Motor neuron (in vitro differentiated cells): ENCODE results near the gene SLC35F5. TPM values are rescaled to one million over a fixed set of nuclear protein-coding genes. Genes with fewer than 3 reads are reported as not detected.
"Not testable (repeated sequence)": the region's sequence is repeated elsewhere in the genome, so short reads cannot be mapped to it uniquely, and the experiment has no call there.

Source experiments
- ATAC-seq, 8 experiments: fragments of 200-7000 bp; cut with Tn5 transposase; replicated peaks in 6 of 8; 2 replicates each; pipeline ENCODE4 v1.8.0; 2021; ENCODE audit warnings: mild to moderate bottlenecking in 8 of 8, moderate library complexity in 8 of 8
- H3K27ac ChIP-seq, 2 donors: fragments of 250-450 bp; sonication (Bioruptor Pico); 2 replicates each; pipeline ENCODE4 v1.9.0; 2021; ENCODE audit warnings: antibody characterized with exemption in 2 of 2, mild to moderate bottlenecking in 2 of 2, moderate library complexity in 1 of 2
- H3K4me1 ChIP-seq, 2 donors: fragments of 250-450 bp; sonication (Bioruptor Pico); replicated peaks in 1 of 2; 2 replicates each; pipeline ENCODE4 v1.6.1; 2021; ENCODE audit warnings: antibody characterized with exemption in 2 of 2, mild to moderate bottlenecking in 2 of 2, moderate library complexity in 1 of 2
- H3K4me3 ChIP-seq, 5 donors: fragments of 250-450 bp; sonication (Bioruptor Pico); 2 replicates each; pipeline ENCODE4 v1.9.0; 2021; ENCODE audit warnings: antibody characterized with exemption in 5 of 5, mild to moderate bottlenecking in 5 of 5, moderate library complexity in 4 of 5
- WGBS, 10 experiments: fragments of 450-650 bp; shearing (Covaris generic); methylation state at CpG; one replicate each; pipeline ENCODE4 v1.0.0; 2022; 5-methylcytosine and 5-hydroxymethylcytosine counted together
- in situ Hi-C, 9 experiments: fragments of 400-800 bp; cut with MboI; loops; one replicate each; pipeline ENCODE4 v1.15.0; 2021; ENCODE audit warnings: low sequenced_read_pairs in 9 of 9, low pct_unique_long_range_greater_than_20kb in 2 of 9; ENCODE audit not compliant: unreplicated experiment in 9 of 9
- total RNA-seq, 8 experiments: library from RNA; unstranded; fragments of 300-600 nt; gene quantifications; 2 replicates each; pipeline versions ENCODE4 v1.2.3 to v1.2.4, GENCODE V29; 2022

SLC35F5 gene
- total RNA-seq, 8 experiments from 2014 or later = 19.9 to 154 (median 46.0) TPM

DNA sequence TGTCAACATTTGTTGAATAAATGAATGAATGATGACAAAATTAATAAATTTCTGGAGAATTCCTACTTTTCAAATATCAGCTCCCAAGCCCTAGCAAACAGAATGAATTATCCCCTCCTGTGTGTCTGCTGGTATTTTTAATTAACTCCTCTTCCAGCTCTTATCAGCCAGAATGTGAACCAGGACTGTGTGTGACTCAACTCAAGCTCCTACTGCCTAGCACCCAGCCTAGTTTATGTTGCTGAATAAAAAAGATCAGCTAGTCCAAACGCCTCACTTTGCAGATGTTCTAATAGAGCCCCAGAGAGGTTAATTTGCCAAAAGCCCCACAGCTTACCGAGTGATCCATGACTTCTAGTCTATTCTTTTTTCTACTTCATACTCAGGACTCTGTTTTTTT is 79.1 kb downstream of the SLC35F5 start:
- peak in 1 of 8 experiments; percentile 40 for ATAC-seq
- WGBS, 10 experiments = 0 to 100% (median 76%) methylated on average over 1 to 2 of the region's 2 CpGs; no CpG with 5 or more reads in 2 of the 10 experiments
- in situ Hi-C loops = no loop called here
- peaks cover 0 to 2% of the 10 kb centered on the region in 2 donors for H3K4me1 ChIP-seq
- no peak overlapping the region for H3K27ac ChIP-seq
- no peak overlapping the region for H3K4me3 ChIP-seq

DNA sequence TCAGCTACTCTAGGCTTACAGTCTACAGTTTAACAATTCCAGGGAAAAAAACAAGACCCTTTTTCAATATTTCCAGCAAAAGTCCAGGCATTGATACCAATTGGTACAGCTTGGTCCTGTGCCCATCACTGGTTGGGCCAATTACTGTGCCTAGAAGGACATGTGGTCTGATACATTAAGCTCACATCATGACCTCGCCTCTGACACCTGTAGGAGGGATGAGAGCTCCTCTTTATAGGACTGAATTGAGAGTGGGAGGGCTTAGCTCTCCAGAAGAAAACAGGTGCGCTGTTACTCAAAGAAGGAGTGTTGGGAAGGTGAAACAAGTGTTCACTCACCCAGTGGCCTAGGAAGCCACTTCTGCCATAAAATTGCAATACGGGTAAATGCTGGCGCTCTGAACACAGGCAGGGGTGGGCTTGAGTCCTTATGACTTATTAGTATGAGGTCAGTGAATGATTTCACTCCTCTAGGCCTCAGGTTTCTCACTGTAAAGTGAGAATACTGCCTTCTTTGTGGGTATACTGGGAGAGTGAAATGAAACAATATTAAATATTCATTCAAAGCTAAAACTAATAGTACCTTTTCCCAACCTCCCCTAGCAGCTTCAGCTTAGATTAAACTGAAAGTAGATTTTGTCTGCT is 79.7 kb downstream of the SLC35F5 start:
- peaks cover 0 to 2% of the 10 kb centered on the region in 2 donors for H3K4me1 ChIP-seq
- WGBS, 10 experiments = 0 to 87% (median 64%) methylated on average over 1 to 3 of the region's 4 CpGs; no CpG with 5 or more reads in 4 of the 10 experiments
- no peak overlapping the region for H3K27ac ChIP-seq
- ATAC-seq = peak in 2 of 8 experiments; percentile 54 to 87
- in situ Hi-C loops = no loop called here
- no peak overlapping the region for H3K4me3 ChIP-seq

DNA sequence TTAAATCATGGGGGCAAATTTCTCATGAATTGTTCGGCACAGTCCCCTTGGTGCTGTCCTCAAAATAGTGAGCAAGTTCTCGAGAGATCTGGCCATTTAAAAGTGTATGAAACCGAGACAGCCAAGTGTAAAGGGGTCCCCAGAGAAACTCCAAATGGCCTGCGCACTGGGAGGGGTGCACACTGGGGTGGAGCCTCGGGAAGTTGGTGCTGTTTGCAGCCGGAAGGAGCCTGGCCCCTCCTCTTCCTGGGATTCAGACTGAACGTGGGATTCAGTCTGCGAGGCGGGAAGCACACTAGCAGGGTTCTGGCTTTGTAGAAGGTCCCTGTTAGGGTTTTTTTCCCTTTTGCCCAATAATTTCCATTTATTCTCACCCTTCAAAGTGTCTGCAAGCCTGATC is 80.6 kb downstream of the SLC35F5 start:
- 36 to 100% (median 75%) methylated on average over 1 to 7 of the region's 9 CpGs; no CpG with 5 or more reads in 3 of the 10 experiments for WGBS, 10 experiments
- Histone ChIP-seq H3K4me1 (peaks cover 0 to 2% of the 10 kb centered on the region in 2 donors), H3K4me3 (no peak overlapping the region), H3K27ac (no peak overlapping the region)
- ATAC-seq = no peak
- in situ Hi-C loops = no loop called here

DNA sequence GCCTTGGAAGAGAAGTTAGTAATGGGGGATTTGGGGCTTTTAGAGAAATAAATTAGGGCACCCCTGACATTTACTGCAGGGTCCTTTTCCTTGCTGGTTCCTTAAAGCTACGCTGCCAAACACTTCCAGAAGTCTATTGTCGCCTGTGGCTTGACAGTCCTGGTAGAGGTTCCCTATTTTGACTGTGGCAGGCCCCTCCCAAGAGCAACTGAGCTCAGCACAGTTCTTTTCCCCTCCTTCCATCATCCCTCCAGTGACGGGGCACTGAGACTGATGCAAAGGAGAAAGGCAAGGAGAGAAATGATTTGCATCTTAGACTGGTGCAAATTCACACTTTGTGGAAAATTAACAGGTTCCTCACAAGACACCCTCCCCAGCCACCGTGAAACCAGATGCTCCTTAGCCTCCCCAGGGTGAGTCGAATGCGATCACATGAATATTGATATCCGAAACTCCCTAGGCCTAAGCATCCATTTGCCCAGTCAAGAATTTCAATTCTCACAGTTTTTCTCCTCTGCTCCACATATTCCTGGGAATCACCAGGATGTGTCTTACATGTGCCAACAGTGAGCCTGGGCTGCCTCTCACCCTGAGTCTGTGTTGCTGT is 84.0 kb downstream of the SLC35F5 start:
- H3K4me1 ChIP-seq = peaks cover 0 to 2% of the 10 kb centered on the region in 2 donors
- in situ Hi-C loops = no loop called here
- 40 to 78% (median 67%) methylated on average over 1 to 7 of the region's 7 CpGs; no CpG with 5 or more reads in 2 of the 10 experiments for WGBS, 10 experiments
- peak in 5 of 8 experiments; percentile 47 to 87 (median 62) for ATAC-seq
- H3K4me3 ChIP-seq = no peak overlapping the region
- H3K27ac ChIP-seq = peak overlapping the region in 1 of 2 donors; percentile 43

DNA sequence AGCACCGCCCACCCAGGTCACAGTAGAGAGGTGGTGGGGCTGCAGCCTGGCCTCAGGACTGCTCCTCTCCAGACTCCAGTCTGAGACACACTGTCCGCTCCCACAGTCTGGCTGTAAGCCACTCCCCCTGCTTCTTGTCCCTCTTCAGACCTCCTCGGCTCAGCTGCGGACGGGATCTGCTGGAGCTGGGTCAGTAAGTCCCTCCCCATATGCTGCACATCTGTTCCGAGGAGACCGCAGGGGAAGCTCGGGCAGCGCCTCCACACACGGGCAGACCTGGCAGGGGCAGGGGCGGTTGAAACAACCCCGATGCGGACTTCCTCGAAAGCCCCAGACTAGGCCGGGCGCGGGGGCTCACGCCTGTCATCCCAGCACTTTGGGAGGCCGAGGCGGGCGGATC is 87.4 kb downstream of the SLC35F5 start:
- H3K4me3 ChIP-seq, ATAC-seq, H3K27ac ChIP-seq, in situ Hi-C loops, H3K4me1 ChIP-seq: not testable (repeated sequence)
- WGBS, 10 experiments = 100% methylated on average over 1 of the region's 21 CpGs; no CpG with 5 or more reads in 8 of the 10 experiments

DNA sequence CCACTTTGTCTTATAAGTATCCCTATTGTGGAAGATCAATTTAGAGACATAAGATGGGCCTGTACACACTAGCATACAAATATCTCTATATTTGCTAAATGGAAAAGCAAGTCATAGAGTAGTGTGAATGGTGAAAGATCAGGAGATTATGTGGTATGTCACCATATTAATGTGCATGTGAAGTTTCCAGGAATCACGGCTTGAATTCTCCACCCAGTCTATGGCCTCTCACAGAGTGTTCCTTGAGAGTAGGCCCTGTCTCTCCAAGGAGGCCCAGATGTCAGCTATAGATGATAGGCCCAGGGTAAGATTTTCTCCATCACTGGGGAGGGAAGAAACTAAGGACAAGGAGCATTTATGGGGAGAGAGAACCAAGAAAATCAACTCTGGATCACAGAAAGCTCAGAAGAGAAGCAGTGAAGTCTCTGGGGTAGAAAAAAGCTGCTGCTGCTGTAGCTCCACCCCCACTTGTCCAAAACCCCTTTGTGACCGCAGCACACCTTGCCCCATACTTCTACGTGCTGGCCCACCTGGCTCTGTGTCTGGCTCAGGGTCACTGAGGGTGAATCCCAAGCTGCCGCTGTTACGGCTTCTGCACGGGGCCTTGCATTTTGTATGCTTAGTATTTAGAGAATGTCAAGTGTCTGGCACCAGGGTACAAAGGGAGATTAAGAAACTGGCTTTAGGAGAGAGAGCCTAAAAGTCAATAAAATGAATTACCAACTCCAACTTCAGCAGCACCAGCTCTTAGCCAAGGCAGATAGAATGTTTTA is 91.5 kb downstream of the SLC35F5 start:
- 17 to 100% (median 69%) methylated on average over 1 to 5 of the region's 6 CpGs; no CpG with 5 or more reads in 5 of the 10 experiments for WGBS, 10 experiments
- in situ Hi-C loops, H3K4me3 ChIP-seq, H3K4me1 ChIP-seq, H3K27ac ChIP-seq: not testable (repeated sequence)
- ATAC-seq = peak in 3 of 8 experiments; percentile 90 to 99 (median 94)

DNA sequence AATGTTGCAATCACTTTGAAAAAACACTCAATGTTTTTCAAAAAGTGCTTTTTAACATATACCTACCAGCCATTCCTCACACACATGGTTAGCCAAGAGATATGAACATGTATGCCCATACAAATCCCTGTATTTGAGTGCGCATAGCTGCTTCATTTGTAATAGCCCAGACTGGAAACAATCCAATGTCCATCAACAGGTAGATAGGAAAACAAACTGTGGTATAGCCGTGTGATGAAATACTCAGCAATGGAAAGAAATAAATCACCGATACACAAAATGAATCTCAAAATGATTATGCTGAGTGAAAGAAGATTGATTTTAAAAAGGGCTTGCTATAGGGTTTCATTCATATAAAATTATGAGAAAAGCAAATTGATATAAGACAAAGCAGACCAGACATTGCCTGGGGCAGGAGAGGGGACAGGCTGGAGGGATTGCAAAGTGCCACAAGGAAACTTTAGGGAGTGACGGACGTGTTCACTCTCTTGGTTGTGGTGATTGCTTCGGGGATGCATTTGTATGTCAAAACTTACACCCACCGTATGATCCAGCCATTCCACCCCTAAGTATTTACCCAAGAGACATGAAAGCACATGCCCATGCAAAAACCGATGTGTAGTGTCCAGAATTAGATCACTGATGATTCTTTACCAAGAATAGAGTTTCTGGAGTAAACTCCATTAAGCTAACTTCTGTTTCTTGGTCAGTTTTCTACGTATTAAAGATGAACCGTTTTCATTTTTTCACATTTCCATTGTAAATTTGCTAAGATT is 93.0 kb downstream of the SLC35F5 start:
- peak in 1 of 8 experiments; percentile 30 for ATAC-seq
- H3K4me1 ChIP-seq, H3K4me3 ChIP-seq, H3K27ac ChIP-seq, in situ Hi-C loops: not testable (repeated sequence)
- 20 to 100% (median 73%) methylated on average over 1 to 5 of the region's 10 CpGs; no CpG with 5 or more reads in 4 of the 10 experiments for WGBS, 10 experiments

Other genes starting within 250 kb of the SLC35F5 start
- gene RABL2A, start 129.4 kb downstream of the SLC35F5 start, total RNA-seq = 10 to 100 TPM in 7 of 8 experiments, 1 to 10 TPM in 1; 5.3 to 31.2 (median 16.2) TPM
- gene ACTR3, start 133.4 kb upstream of the SLC35F5 start, total RNA-seq = 100 to 1,000 TPM in 5 of 8 experiments, 10 to 100 TPM in 3; 69.7 to 323 (median 135) TPM